NCI-H446 (cell line): Measurements from ENCODE around the gene TAS1R3.

Source experiments
- DNase-seq, 2 experiments: peaks; one replicate each; lab custom pipeline; 2025; lab: John Stamatoyannopoulos, UW

The TAS1R3 gene

DNA sequence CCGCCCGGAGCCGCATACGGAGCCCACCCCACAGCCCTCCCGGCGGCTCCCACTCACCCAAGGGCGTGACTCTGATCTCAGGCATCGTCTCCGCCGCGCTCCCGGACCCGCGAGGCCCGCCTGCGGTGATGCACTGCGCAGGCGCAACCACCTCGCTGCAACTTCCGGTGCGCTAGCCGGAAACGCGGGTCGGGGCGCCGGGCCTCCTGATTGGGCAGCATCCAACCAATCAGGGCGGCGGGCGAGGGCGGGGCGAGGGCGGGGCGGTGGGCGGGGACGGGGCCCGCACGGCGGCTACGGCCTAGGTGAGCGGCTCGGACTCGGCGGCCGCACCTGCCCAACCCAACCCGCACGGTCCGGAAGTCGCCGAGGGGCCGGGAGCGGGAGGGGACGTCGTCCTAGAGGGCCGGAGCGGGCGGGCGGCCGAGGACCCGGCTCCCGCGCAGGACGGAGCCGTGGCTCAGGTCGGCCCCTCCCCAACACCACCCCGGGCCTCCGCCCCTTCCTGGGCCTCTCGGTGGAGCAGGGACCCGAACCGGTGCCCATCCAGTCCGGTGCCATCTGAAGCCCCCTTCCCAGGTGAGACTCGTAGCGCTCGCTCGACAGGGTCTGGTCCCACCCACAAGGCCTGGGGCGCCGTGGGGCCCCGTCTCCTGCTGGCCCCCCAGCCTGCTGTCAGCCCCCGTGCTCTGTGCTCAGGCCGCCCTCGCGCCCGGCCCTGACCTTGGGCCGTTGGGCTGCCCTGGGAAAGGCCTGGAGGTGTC is 6.4 kb upstream of the TAS1R3 start, which contains the start of the genes CPTP and INTS11:
Gene CPTP (plus strand): TSS at position 279 of the 764 bp plus-strand sequence. CDS start 2,109 bp downstream, outside the sequence.
Gene INTS11 (minus strand): TSS at position 137 of the 764 bp plus-strand sequence. CDS start 52 bp downstream, at position 85.
- peak; percentile 86 to 97 for DNase-seq

DNA sequence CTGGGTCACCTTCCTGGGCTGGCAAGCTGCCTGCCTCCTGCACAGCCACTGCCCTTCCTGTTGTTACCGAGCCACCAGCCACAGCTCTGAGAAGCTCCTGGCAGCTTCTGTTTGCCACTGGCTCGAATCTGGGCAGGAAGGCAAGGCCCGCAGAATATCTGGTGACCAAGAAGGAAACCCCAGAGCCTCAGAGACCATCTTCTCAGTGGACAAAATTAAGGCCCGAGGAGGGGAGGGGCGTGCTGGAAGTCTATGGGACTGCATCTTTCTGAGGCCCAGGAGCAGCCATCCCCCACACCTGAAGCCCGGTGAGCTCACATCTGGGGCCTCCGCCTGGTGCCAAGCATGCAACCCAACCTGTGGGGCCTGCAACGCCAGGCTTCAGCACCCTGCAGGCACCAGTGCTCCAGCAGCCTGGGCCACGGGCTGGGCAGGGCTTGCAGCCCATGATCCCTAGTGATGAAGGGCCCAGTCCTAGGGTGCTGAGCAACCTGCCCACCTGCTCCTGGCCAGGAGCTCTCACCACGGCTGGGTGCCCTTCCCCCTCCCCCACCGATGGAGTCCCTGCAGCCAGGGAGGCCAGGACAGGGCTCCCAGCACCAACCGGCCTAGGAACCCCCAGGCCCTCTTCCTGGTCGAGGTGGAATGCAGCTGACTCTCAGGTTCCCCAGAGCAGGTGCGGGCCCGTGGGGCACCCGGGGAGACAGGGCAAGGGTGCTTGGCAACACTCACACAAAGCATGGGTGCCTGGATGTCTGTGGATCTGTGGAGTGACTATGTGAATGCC is 5.6 kb upstream of the TAS1R3 start:
- no peak for DNase-seq

DNA sequence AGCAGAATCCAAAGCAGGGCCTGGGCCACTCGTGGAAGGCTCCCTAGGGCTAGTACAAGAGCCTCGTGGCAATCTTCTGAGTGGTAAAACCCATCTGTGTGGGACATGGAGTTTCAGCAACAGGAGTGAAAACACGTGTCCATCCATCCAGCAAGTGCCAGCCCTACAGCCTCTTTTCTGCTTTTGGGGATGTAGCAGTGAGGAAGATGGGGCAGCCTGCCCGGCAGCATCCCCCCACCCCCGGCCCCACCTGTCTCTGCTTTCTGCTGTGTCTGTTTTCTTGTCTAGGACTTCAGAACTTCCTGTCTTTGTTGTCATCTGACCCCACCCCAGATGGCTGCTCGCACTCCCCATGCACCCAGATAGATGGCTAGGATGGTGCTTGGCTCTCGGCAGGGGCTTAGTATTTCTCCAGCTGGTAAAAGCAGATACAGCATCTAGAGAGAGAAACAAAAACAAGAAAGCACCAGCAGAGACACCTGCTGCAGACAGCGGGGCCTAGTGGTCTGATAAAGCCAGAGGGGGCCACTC is 4.9 kb upstream of the TAS1R3 start:
- no peak for DNase-seq

DNA sequence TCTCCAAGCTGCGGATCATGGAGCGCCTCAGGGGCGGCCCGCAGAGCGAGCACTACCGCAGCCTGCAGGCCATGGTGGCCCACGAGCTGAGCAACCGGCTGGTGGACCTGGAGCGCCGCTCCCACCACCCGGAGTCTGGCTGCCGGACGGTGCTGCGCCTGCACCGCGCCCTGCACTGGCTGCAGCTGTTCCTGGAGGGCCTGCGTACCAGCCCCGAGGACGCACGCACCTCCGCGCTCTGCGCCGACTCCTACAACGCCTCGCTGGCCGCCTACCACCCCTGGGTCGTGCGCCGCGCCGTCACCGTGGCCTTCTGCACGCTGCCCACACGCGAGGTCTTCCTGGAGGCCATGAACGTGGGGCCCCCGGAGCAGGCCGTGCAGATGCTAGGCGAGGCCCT is 3.8 kb upstream of the TAS1R3 start:
- DNase-seq = no peak

DNA sequence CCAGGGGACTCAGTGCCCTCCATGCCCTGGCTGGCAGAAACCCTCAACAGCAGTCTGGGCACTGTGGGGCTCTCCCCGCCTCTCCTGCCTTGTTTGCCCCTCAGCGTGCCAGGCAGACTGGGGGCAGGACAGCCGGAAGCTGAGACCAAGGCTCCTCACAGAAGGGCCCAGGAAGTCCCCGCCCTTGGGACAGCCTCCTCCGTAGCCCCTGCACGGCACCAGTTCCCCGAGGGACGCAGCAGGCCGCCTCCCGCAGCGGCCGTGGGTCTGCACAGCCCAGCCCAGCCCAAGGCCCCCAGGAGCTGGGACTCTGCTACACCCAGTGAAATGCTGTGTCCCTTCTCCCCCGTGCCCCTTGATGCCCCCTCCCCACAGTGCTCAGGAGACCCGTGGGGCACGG is 2.8 kb upstream of the TAS1R3 start:
- DNase-seq = no peak

DNA sequence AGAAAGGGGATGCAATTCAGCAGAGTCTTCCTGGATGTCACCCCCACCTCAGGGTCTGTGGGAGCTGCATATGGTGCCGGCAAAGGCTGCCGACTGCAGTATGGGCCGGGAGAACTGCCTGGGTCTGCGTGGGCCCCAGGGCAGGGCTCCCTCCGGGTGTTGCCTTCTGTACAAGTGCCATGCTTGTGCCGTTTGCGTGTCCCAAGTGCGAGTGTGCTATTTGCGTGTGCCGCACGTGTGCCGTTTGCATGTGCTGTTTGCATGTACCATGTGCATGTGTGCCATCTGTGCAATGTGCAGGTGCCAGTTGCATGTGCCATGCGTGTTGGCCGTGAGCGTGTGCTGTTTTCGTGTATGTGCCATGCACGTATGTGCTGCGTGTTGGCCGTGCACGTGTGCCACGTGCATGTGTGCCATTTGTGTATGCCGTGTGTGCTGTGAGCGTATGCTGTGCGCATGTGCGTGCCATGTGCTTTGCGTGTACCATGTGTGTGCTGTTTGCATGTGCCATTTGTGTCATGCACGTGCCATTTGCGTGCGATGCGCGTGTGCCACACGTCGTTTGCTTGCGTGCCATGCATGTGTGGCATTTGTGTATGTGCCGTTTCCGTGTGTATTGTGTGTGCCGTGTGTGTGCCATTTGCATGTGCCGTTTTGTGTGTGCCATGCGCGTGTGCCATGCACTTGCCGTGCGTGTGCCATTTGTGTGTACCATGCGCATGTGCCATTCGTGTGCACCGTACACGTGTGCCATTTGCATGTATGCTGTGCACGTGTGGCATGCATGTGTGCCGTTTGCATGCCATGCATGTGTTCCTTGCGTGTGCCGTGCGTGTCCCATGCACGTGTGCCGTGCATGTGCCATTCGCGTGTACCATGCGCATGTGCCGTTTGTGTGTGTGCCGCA is 1.5 kb upstream of the TAS1R3 start:
- DNase-seq = no peak

DNA sequence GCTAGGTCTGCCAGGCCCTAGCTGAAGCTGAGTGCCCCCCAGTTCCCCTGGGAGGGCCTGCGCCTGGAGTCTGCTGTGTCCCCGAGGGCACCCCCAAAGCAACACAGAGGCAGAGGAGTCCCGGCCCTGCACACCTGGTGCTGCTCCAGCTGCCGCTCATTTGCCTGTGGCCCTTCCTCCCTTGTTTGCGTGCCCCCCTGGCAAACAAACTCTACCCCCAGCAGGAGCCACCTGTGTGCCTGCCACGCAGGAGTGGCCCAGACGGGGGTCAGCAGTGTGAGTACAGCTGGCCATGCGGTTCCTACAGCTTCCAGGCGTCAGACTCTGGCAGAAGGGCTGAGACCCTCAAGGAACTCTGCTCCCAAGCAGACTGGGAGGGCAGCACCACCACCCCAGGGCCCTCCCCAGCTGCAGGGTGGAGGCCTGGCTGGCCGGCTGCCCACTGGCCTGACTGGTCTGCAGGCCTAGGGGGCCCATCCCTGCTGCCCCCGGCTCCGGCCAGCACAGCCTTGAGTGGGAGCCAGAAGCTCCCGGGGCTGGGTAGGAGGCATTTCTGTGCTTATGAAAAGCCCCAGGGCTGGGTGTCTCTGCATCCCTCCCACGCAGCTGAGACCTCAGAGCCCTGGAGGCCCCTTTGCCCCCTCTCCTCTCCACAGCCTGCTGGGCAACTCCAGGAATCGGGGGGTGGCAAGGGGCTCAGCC is 563 bp upstream of the TAS1R3 start:
- no peak for DNase-seq

DNA sequence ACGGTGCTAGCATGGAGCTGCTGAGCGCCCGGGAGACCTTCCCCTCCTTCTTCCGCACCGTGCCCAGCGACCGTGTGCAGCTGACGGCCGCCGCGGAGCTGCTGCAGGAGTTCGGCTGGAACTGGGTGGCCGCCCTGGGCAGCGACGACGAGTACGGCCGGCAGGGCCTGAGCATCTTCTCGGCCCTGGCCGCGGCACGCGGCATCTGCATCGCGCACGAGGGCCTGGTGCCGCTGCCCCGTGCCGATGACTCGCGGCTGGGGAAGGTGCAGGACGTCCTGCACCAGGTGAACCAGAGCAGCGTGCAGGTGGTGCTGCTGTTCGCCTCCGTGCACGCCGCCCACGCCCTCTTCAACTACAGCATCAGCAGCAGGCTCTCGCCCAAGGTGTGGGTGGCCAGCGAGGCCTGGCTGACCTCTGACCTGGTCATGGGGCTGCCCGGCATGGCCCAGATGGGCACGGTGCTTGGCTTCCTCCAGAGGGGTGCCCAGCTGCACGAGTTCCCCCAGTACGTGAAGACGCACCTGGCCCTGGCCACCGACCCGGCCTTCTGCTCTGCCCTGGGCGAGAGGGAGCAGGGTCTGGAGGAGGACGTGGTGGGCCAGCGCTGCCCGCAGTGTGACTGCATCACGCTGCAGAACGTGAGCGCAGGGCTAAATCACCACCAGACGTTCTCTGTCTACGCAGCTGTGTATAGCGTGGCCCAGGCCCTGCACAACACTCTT is 1.1 kb downstream of the TAS1R3 start:
- DNase-seq = no peak

DNA sequence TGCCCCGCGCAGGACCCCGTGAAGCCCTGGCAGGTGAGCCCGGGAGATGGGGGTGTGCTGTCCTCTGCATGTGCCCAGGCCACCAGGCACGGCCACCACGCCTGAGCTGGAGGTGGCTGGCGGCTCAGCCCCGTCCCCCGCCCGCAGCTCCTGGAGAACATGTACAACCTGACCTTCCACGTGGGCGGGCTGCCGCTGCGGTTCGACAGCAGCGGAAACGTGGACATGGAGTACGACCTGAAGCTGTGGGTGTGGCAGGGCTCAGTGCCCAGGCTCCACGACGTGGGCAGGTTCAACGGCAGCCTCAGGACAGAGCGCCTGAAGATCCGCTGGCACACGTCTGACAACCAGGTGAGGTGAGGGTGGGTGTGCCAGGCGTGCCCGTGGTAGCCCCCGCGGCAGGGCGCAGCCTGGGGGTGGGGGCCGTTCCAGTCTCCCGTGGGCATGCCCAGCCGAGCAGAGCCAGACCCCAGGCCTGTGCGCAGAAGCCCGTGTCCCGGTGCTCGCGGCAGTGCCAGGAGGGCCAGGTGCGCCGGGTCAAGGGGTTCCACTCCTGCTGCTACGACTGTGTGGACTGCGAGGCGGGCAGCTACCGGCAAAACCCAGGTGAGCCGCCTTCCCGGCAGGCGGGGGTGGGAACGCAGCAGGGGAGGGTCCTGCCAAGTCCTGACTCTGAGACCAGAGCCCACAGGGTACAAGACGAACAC is 1.8 kb downstream of the TAS1R3 start:
- no peak for DNase-seq

DNA sequence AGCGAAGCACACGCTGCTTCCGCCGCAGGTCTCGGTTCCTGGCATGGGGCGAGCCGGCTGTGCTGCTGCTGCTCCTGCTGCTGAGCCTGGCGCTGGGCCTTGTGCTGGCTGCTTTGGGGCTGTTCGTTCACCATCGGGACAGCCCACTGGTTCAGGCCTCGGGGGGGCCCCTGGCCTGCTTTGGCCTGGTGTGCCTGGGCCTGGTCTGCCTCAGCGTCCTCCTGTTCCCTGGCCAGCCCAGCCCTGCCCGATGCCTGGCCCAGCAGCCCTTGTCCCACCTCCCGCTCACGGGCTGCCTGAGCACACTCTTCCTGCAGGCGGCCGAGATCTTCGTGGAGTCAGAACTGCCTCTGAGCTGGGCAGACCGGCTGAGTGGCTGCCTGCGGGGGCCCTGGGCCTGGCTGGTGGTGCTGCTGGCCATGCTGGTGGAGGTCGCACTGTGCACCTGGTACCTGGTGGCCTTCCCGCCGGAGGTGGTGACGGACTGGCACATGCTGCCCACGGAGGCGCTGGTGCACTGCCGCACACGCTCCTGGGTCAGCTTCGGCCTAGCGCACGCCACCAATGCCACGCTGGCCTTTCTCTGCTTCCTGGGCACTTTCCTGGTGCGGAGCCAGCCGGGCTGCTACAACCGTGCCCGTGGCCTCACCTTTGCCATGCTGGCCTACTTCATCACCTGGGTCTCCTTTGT is 2.6 kb downstream of the TAS1R3 start:
- DNase-seq = no peak

DNA sequence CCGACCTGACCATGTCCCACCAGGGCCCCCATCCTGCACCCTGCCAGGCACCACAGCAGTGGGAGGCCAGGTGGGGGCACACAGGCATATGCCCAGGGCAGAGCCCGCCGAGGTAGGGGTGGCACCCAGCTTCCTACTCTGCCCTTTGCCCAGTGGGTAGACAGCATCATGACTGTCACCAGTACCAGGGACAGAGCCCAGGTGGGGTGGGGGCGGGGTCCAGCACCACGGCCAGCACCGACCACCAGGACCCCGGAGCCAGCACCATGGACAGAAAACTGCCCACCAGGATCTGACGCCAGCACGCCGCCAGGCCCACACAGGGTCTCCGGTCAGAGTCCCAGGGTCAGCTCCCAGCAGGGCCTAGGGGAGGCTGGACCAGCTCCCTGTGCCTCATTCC is 3.8 kb downstream of the TAS1R3 start:
- DNase-seq = no peak

DNA sequence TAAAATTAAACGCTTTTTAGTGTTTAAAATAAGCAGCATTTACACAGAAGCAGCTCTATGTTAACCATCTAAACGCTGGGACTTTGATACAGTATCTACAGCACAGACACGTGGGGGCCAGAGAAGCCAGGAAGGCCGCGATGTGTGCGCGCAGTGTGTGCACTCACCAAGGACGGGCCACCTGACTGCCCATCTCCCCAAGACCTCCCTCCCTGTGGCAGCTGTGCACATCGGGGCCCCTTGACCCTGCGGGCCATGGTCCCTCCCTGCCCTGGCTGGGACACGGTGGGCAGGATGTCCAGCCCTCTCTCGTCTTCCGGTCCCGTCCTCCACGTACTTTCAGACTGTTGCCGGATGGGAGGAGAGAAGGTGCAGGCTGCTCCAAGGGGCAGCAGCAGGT is 4.2 kb downstream of the TAS1R3 start:
- DNase-seq = no peak

DNA sequence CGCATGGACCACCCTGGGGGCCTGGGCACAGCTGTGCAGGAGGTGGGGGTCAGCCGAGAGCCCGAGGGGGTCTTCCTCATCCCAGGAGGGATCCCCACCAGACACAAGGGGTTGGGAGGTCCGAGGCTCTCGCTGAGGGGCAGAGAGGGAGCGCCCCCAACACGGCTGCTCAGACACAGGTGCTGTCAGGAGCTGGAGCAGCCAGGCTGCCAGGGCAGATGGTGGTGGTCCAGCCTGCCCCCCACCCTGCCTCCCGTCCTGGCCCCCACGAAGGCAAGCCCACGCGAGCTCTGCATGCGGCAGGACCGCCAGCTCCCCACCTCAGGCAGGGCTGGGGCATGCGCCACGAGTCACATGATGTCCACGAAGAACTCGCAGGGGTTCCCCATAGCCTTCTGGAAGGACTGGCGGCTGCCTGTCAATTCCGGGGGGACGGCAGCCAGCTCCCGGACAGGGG is 4.7 kb downstream of the TAS1R3 start:
- DNase-seq = no peak

DNA sequence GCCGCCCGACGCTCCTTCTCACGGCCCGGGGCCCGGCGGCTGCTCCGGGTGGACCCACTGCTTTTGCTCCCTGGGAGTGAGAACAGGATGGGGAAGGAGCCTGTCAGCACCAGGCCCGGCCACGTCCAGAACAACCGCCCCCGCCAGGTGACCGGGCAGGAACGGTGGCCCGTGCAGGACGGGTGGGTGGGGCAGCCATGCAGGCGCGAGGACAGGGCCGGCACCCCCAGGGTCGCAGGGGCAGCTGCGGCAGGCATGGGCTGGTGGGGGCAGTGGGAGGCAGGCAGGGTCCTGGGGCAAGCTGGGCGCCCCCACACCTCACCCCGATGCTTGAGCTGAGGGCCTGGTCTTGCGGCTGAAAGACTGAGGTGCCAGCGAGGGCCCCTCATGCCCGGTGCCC is 5.4 kb downstream of the TAS1R3 start:
- DNase-seq = no peak

DNA sequence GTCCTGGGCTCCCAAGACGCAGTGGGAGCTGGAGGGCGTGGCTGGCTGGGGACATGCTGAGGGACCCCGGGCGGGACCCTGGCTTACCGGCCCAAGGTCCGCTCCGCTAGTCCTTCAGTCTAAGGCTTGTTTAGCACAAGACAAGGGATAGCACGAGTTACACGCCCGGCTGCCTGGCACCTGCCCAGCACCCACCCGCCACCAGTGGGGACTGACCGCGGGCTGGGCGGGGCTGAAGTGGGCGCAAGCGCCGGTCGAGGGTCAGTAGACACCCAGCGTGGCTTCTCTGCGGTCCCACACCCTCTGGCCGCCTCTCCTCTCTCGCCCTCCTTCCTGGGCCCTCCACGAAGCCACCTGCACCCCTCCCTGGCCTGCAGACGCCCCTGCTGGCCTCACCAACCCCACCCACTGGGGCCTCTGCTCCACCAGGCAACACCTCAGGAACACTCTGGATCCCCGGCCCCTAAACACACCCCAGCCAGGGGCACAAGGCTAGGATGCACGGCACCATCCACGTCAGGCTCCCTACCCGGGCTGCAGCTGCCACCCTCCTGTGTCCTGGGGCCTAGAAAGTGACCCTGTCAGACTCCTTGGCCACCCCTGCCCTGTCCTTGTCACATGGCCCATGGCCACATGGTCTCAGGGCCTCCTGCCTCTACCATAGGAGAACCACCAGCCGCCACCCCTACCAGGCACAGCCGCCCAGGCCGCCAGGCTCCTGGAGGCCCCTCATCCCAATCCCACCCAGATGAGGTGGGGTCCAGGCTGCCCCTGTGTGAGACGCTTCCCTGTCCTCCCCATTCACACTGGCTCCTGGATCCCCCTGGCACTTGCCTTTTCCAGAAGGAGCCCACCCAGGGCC is 6.1 kb downstream of the TAS1R3 start:
- DNase-seq = no peak

DNA sequence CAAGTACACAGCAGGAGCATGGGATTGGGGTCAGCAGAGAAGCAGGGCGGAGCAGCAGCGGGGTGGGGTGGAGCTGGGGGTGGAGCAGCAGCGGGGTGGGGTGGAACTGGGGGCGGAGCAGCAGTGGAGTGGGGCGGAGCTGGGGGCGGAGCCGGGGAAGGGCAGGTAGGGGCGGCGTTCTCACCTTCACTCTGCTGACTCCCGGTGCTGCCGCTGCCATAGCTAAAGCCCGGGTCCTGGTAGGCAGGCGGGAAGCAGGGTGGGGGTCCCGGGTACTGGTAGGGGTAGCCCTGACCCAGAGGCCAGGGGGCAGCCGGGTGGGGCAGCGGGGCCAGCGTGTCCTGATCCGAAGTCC is 6.7 kb downstream of the TAS1R3 start:
- DNase-seq = no peak

DNA sequence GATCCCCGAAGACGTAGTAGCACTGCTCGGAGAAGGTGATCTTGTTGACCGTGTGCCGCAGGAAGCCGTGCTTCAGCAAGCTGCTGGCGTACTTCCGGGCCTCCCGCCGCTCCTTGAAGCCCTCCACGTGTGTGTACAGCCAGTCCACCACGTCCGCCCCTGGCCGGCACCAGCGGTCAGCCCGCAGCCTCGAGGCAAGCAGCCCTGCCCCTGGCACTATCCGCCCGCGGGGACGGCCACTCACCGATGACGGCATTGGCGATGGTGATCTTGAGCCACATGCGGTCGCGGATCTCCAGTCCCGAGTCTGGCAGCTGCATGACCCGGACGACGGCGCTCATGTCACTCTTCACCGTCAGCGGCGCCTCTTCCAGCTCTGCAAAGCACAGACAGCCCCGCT is 7.2 kb downstream of the TAS1R3 start:
- DNase-seq = no peak

DNA sequence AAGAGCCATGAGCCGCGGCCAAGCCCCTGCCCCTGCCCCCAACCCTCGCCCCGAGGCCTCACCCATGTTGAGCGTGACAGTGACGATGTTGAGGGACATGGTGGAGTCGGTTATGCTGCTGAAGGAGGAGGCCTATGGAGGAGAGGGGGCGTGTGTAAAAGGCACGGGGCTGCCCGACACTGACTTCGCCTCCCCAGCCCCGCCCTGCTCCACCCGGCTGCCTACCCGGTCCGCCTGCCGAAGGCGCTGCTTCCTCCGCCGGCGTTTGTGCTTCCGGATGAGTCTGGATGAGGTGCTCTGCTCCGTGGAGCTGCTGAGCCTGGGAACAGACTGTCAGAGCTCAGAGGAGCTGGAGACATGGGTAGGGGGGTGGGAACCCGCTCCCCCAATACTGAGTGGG is 9.1 kb downstream of the TAS1R3 start:
- no peak for DNase-seq
